Heart right ventricle (tissue), 16 donors: ENCODE data around the gene ACTR5. TPM values are rescaled to one million over a fixed set of nuclear protein-coding genes. Genes with fewer than 3 reads are reported as not detected.
"Not testable (repeated sequence)": the region's sequence is repeated elsewhere in the genome, so short reads cannot be mapped to it uniquely, and the experiment has no call there.

Experiments used
- ATAC-seq, 8 donors: fragments of 200-7000 bp; cut with Tn5 transposase; one replicate each; pipeline ENCODE4 v1.9.1; 2020; ENCODE audit warnings: mild to moderate bottlenecking in 8 of 8, moderate library complexity in 8 of 8, moderate number of reproducible peaks in 1 of 8
- DNase-seq, 2 donors: peaks; one replicate each; pipeline ENCODE4 v3.0.0-alpha.2; 2020
- H3K27ac ChIP-seq, 10 donors: fragments of 200-600 bp; sonication (generic) in 2 of 10; one replicate each; pipeline versions ENCODE4 v1.5.0 to v1.8.0; 2020 to 2022; ENCODE audit warnings: mild to moderate bottlenecking in 3 of 10
- H3K27me3 ChIP-seq, 7 donors: fragments of 200-600 bp; one replicate each; pipeline ENCODE4 v1.8.0; 2021 to 2022; ENCODE audit warnings: mild to moderate bottlenecking in 2 of 7
- H3K36me3 ChIP-seq, 9 donors: fragments of 200-600 bp; sonication (generic) in 1 of 9; one replicate each; pipeline versions ENCODE4 v1.5.0 to v1.8.0; 2020 to 2022; ENCODE audit warnings: mild to moderate bottlenecking in 2 of 9
- H3K4me1 ChIP-seq, 9 donors: fragments of 200-600 bp; sonication (generic) in 1 of 9; one replicate each; pipeline versions ENCODE4 v1.5.0 to v1.8.0; 2020 to 2022; ENCODE audit warnings: mild to moderate bottlenecking in 4 of 9
- H3K4me3 ChIP-seq, 10 donors: fragments of 200-600 bp; sonication (generic) in 2 of 10; one replicate each; pipeline versions ENCODE4 v1.5.0 to v1.8.0; 2020 to 2022; ENCODE audit warnings: mild to moderate bottlenecking in 7 of 10, moderate library complexity in 2 of 10
- H3K9me3 ChIP-seq, 11 donors: fragments of 200-600 bp in 10 of 11; sonication (generic) in 2 of 11; one replicate each; pipeline versions ENCODE4 v1.5.0 to v1.8.0; 2013 to 2022; ENCODE audit warnings: mild to moderate bottlenecking in 2 of 11, control low read depth in 1 of 11, moderate library complexity in 1 of 11
- WGBS, 2 donors: extraction: QIAGEN DNeasy Blood & Tissue Kit; methylation state at CpG; one replicate each; pipeline ENCODE4 v1.1.7; 2013; ENCODE audit warnings: inconsistent platforms in 1 of 2; 5-methylcytosine and 5-hydroxymethylcytosine counted together
- intact Hi-C, 10 donors: fragments of 100-400 bp; cut with DNase I; formaldehyde crosslinking; loops; one replicate each; pipeline versions ENCODE4 v1.11.1 to v1.14.2; 2022
- polyA plus RNA-seq, 2 donors: library from polyadenylated mRNA; stranded (reverse); fragments of 200-250 nt; gene quantifications; one replicate each; pipeline ENCODE4 v1.2.3, GENCODE V29; 2013
- total RNA-seq, 10 donors: library from RNA; stranded (reverse); fragmentation: NEBNext Ultra II Directional in 3 of 10; extraction: Animal tissue kit (Norgen Biotek cat#: 25700) in 3 of 10; gene quantifications; one replicate each; pipeline versions ENCODE4 v1.2.1 to v1.2.4, GENCODE V29; 2021 to 2023
- TF ChIP-seq, protein P1 (sequence below), 9 donors: fragments of 200-600 bp; sonication (generic) in 2 of 9; IDR thresholded peaks; one replicate each; pipeline versions ENCODE4 v1.5.0 to v1.8.0; 2021 to 2022; ENCODE audit warnings: antibody characterized with exemption in 9 of 9, mild to moderate bottlenecking in 5 of 9, moderate library complexity in 1 of 9
- donor health status: Arrhythmogenic right ventricular cardiomyopathy.
- donor health status: ischemic (EF 13 %, LVEDD 7.1; RV severe dilation, severe dysfunction).
- donor health status: healthy with polysubstance abuse.
- donor health status: DM: no; HTN: yes; CAD: no.
- donor health status: DM: no; HTN: no; CAD: no.
- donor health status: ischemic (EF 25% LVEDD 6.9; RV normal size, moderate dysfunction).
- donor health status: ischemic (EF 25% LVEDD 5.7; RV mildly dilated, moderate dysfunction).
- donor health status: healthy.
- donor health status: DM: yes; HTN: yes; CAD: no.
- donor health status: Ischemic cardiomyopathy.
- donor health status: ischemic (EF 35%, LVEDD 5.7; RV mildly dilated, moderate dysfunction).
- donor health status: nonischemic (EF 11% LVEDD 7.7; RV severe dilation, severe dysfunction).
- donor health status: DM: yes; HTN: yes; CAD: no.
- donor health status: PGD.
- donor health status: ischemic (EF 29% LVEDD 5.4; RV normal size, mild dysfunction).
- donor health status: nonischemic (EF 23%, LVEDD 6.1; RV moderate dilation, normal function).

Gene ACTR5
- total and polyA plus RNA-seq, 12 donors, result 1.5 to 5.4 (median 2.8) TPM

DNA sequence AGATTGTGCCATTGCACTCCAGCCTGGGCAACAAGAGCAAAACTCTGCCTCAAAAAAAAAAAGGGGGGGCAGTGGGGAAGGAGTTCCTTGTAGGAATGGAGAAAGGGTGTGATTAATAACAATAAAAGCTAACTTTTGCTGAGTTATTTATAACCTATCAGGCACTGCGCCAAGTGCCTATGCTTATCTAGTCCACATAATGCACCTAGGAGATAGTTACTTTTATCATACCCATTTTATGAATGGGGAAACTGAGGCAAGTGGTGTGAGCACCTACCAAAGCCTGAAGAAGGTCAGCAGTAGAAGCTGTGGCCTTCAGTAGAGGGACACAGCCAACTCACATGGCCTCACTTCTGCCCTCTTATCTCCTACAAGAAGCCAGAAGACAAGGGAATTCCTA lies 43.7 kb downstream of the ACTR5 start:
- Histone ChIP-seq H3K27ac (no peak overlapping the region), H3K9me3 (peaks cover 0 to 8% (median 0%) of the 10 kb centered on the region in 11 donors), H3K36me3 (no peaks in the 10 kb centered on the region), H3K4me1 (no peaks in the 10 kb centered on the region), H3K27me3 (peaks cover 0 to 7% (median 0%) of the 10 kb centered on the region in 7 donors), H3K4me3 (no peak overlapping the region)
- no peak for ATAC-seq
- no peak for DNase-seq
- WGBS, 2 donors, result 91 to 97% methylated on average over 1 of the region's 1 CpG
- TF ChIP-seq, protein P1, sequence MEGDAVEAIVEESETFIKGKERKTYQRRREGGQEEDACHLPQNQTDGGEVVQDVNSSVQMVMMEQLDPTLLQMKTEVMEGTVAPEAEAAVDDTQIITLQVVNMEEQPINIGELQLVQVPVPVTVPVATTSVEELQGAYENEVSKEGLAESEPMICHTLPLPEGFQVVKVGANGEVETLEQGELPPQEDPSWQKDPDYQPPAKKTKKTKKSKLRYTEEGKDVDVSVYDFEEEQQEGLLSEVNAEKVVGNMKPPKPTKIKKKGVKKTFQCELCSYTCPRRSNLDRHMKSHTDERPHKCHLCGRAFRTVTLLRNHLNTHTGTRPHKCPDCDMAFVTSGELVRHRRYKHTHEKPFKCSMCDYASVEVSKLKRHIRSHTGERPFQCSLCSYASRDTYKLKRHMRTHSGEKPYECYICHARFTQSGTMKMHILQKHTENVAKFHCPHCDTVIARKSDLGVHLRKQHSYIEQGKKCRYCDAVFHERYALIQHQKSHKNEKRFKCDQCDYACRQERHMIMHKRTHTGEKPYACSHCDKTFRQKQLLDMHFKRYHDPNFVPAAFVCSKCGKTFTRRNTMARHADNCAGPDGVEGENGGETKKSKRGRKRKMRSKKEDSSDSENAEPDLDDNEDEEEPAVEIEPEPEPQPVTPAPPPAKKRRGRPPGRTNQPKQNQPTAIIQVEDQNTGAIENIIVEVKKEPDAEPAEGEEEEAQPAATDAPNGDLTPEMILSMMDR (IDR thresholded peaks at IDR 0.05), result no peak
- intact Hi-C loops, result loop anchor here in 1 of 10 donors (5.0 kb wide), 1 partner anchor 145 kb away; no protein-coding TSS in a partner anchor

DNA sequence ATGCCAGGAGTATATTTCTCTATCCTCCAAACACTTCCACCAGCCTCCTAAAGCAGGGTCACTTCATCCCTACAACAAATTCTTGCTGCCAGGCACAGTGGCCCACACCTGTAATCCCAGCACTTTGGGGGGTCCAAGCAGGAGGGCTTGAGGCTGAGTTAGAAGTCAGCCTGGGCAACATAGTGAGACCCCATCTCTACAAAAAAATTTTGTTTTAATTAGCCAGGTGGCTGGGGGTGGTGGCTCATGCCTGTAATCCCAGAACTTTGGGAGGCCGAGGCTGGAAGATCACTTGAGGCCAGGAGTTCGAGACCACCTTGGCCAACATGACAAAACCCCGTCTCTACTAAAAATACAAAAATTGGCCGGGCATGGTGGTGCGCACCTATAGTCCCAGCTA lies 45.8 kb downstream of the ACTR5 start:
- not testable (repeated sequence) for ATAC-seq, H3K36me3 ChIP-seq, H3K27me3 ChIP-seq, H3K4me3 ChIP-seq, H3K9me3 ChIP-seq, DNase-seq, H3K27ac ChIP-seq
- WGBS, 2 donors, result 94 to 96% methylated on average over 5 of the region's 5 CpGs
- peaks cover 0 to 15% (median 3%) of the 10 kb centered on the region in 9 donors for H3K4me1 ChIP-seq
- intact Hi-C loops, result loop anchor here in 1 of 10 donors (5.0 kb wide), 1 partner anchor 147 kb away; no protein-coding TSS in a partner anchor

DNA sequence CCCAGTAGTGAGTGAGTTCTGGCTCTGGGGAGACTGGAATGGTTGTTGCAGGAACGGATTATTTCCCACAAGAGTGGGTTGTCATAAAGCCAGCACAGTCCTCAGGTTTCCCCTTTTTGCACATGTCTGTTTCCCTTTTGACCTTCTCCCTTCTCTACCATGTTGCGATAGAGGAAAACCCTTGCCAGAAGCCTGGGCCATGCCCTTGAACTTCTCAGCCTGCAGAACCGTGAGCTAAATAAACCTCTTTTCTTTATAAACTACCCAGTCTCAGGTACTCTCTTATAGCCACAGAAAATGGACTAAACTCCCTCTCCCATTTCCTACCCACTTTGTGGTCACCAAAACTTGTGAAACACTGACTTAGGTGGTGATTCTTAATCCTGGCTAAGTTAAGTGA lies 50.0 kb downstream of the ACTR5 start:
- Histone ChIP-seq H3K27me3 (no peaks in the 10 kb centered on the region), H3K4me1 (peaks cover 0 to 25% (median 11%) of the 10 kb centered on the region in 9 donors), H3K9me3 (peaks cover 0 to 3% (median 0%) of the 10 kb centered on the region in 11 donors), H3K27ac (peak overlapping the region in 9 of 10 donors; percentile 26 to 81 (median 57)), H3K4me3 (no peak overlapping the region), H3K36me3 (no peaks in the 10 kb centered on the region)
- ATAC-seq (no peak), DNase-seq (no peak)
- TF ChIP-seq, protein P1 (IDR thresholded peaks at IDR 0.05), result no peak
- intact Hi-C loops, result no loop called here
- WGBS, 2 donors, result 79 to 81% methylated on average over 3 of the region's 3 CpGs

DNA sequence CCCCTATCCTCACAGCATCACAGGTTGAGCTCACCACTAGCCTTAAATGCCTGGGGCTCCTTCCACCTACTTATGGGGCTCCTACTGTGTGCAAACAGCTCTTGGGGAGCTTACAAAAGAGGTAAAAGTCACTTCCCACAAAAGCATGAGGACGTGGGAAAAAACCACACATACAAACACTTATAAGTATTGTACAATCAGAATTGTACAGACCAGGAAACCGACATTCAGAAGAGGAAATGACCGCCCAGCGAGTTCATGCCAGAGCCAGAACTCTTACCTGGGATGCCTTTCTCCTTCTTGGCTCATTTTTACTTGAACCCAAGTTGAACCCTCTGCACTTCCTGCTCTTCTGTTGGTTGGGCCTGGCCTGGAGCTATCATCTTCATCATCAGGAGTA lies 50.9 kb downstream of the ACTR5 start:
- no peak overlapping the region for H3K4me3 ChIP-seq
- intact Hi-C loops, result no loop called here
- no peaks in the 10 kb centered on the region for H3K36me3 ChIP-seq
- ATAC-seq (peak; percentile 31 to 92 (median 88)), DNase-seq (peak in 1 of 2 donors; percentile 63)
- TF ChIP-seq, protein P1 (IDR thresholded peaks at IDR 0.05), result no peak
- H3K27me3 ChIP-seq, result no peaks in the 10 kb centered on the region
- H3K4me1 ChIP-seq, result peaks cover 0 to 34% (median 16%) of the 10 kb centered on the region in 9 donors
- peak overlapping the region in 9 of 10 donors; percentile 26 to 81 (median 57) for H3K27ac ChIP-seq
- WGBS, 2 donors, result 54 to 57% methylated on average over 4 of the region's 4 CpGs
- peaks cover 0 to 3% (median 0%) of the 10 kb centered on the region in 11 donors for H3K9me3 ChIP-seq

DNA sequence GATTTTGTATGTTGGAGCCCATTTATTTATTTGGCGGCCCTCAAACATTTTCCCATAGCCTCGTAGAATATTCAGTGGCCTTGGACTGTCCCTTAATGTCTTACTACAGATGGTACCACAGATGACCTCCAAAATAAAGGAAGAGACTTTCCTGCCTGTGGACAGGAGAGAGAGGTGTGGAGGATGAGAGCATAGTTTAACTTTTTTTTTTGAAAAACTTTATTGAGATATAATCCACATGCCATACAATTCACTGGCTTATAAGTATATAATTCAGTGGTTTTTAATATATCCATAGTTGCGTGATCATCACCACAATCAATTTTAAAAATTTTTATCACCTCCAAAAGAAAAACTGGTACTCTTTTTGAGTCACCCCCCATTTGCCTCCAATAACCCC lies 52.6 kb downstream of the ACTR5 start:
- 95 to 96% methylated on average over 3 of the region's 3 CpGs for WGBS, 2 donors
- H3K27ac ChIP-seq, result peak overlapping the region in 2 of 10 donors; percentile 29 to 81
- H3K4me1 ChIP-seq, result peaks cover 0 to 49% (median 24%) of the 10 kb centered on the region in 9 donors
- no peak for DNase-seq
- intact Hi-C loops, result loop anchor here in 2 of 10 donors (10.0 kb wide), 2 partner anchors 74 to 94 kb away; no protein-coding TSS in a partner anchor
- H3K27me3 ChIP-seq, result peaks cover 3 to 11% (median 5%) of the 10 kb centered on the region in 7 donors
- no peak for ATAC-seq
- no peak overlapping the region for H3K4me3 ChIP-seq
- peaks cover 0 to 3% (median 0%) of the 10 kb centered on the region in 11 donors for H3K9me3 ChIP-seq
- H3K36me3 ChIP-seq, result no peaks in the 10 kb centered on the region
- TF ChIP-seq, protein P1 (IDR thresholded peaks at IDR 0.05), result no peak
